Astrocyte of the spinal cord (primary cell): ENCODE measurements around the gene SH3BP2.

Source experiments
- DNase-seq: peaks from one replicate; pipeline ENCODE4 v3.0.0; 2011; ENCODE audit warnings: low read depth, low spot score
- H3K4me3 ChIP-seq: 2 replicates; pipeline ENCODE4 v1.5.1; 2011; ENCODE audit warnings: low read depth, mild to moderate bottlenecking, low read length, moderate library complexity
- CTCF ChIP-seq: IDR thresholded peaks from 2 replicates; pipeline ENCODE4 v1.5.1; 2012; ENCODE audit warnings: low read depth, mild to moderate bottlenecking, low read length, inconsistent platforms
- in situ Hi-C: cut with HindIII; loops from 2 replicates; pipeline ENCODE4 v1.10.0; 2017; ENCODE audit warnings: low sequenced_read_pairs

SH3BP2 gene

DNA sequence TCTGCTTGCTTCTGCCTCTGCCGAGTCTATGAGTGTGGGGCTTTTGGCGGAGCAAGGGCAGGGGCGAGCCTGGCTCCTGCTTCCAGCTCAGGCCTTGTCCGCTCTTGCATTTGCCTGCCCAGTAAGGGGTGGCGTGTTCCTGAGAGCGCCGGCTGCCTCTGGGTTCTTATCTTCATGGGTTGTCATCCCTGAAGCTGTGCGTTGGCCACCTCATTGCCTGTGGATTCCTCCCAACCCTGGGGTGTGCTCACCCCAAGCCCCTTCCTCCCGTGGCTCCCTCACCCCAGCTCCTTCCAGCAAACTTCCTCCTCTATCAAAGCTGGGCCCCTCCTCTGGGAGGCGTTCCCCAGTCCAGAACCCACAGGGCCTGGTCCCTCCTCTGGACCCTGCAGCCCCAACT lies 17.5 kb downstream of the SH3BP2 start:
- in situ Hi-C loops: no loop called here
- H3K4me3 ChIP-seq: no peak overlapping the region
- no peak for DNase-seq
- no peak for TF ChIP-seq CTCF

DNA sequence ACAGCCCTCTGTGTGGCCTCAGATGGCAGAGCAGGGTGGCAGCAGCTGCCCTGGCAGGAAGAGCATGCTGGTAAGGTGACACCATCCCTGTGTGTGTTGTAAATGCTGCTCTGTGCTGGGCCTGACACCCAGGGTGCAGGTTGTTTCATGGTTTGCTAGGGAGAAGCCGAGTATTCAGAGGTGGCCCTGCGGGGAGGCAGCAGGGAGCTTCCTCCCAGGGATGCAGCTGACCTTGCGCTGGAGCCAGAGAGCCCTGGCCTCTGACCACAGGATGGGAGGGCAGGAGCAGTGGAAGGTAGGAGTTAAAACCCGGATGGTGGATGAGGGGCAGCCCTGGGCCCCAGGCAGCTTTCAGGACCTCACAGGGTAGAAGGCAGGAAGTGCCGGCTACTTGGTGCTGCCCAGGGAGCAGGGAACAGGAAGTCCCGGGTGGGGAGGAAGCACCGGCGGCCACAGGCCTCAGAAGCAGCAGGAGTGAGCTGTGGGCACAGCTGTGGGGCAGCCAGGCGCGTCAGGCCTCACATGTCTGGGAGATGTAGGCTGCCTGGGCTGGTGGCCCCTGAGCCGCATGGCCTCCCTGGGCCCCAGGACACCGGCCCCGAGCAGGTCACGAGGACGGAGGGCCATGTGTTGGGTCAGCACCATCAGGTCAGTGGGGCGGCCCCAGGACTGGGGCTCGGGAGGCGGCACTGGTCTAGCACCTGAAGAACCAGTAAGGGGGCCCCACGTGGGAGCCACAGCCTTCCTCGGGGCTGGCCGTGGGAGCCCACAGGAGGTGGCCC lies 19.1 kb downstream of the SH3BP2 start:
- peak; percentile 68 for DNase-seq
- in situ Hi-C loops: no loop called here
- H3K4me3 ChIP-seq: peak overlapping the region; percentile 22
- no peak for TF ChIP-seq CTCF

DNA sequence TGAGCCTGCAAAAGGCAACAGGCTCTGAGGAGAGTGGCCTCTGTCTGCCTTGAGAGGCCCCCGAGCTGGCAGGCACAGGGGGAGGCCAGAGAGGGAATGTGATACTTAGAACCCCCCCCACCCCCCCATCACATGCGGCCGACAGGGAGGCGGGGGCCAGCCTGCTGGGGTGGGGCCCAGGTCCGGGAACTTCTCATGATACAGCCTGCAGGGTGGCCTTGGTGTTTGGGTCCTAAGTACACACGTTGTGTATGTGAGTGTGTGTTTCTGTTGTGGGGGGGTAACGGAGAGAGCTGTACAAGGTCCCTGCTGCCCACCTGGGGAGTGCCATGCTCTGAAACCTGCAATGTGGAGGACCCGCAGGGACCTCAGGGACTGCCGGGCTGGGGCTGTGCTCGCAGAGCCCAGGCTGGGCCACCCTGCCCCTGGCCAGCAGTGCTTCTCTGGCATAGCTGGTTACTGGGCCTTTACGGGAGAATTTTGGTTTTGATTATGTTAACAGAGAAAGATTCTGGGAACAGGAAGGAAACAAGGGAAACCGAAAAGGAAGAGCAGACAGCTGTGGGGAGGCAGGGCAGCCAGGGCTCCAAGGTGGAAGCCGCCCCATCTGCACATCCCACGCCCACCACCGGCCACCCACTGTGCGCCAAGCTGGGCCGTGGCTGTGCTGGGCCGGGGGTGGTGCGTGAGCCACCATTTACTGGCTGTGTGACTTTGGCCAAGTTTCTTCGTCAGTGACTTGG lies 19.9 kb downstream of the SH3BP2 start:
- no peak for DNase-seq
- no peak for TF ChIP-seq CTCF
- in situ Hi-C loops: no loop called here
- H3K4me3 ChIP-seq: peak overlapping the region; percentile 22

GRCh38 chr4:2813446-2814405 lies 20.8 kb downstream of the SH3BP2 start:
- no peak overlapping the region for H3K4me3 ChIP-seq
- in situ Hi-C loops: no loop called here
- no peak for TF ChIP-seq CTCF
- DNase-seq: no peak

- no peak for DNase-seq
- no peak for TF ChIP-seq CTCF
- no peak overlapping the region for H3K4me3 ChIP-seq
- in situ Hi-C loops: no loop called here
These were observed 21.9 kb downstream of the SH3BP2 start for GRCh38 chr4:2814627-2815270.
